ENCODE results near the gene KCNJ5.

- TF ChIP-seq MAX (CRISPR knock-in tag; IDR thresholded peaks at IDR 0.05): no peak
- TF ChIP-seq, protein P1, sequence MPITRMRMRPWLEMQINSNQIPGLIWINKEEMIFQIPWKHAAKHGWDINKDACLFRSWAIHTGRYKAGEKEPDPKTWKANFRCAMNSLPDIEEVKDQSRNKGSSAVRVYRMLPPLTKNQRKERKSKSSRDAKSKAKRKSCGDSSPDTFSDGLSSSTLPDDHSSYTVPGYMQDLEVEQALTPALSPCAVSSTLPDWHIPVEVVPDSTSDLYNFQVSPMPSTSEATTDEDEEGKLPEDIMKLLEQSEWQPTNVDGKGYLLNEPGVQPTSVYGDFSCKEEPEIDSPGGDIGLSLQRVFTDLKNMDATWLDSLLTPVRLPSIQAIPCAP (CRISPR knock-in tag; IDR thresholded peaks at IDR 0.05): no peak
- TF ChIP-seq ESRRA (CRISPR knock-in tag; IDR thresholded peaks at IDR 0.05; ENCODE audit: borderline replicate concordance): no peak
- TF ChIP-seq, protein P2, sequence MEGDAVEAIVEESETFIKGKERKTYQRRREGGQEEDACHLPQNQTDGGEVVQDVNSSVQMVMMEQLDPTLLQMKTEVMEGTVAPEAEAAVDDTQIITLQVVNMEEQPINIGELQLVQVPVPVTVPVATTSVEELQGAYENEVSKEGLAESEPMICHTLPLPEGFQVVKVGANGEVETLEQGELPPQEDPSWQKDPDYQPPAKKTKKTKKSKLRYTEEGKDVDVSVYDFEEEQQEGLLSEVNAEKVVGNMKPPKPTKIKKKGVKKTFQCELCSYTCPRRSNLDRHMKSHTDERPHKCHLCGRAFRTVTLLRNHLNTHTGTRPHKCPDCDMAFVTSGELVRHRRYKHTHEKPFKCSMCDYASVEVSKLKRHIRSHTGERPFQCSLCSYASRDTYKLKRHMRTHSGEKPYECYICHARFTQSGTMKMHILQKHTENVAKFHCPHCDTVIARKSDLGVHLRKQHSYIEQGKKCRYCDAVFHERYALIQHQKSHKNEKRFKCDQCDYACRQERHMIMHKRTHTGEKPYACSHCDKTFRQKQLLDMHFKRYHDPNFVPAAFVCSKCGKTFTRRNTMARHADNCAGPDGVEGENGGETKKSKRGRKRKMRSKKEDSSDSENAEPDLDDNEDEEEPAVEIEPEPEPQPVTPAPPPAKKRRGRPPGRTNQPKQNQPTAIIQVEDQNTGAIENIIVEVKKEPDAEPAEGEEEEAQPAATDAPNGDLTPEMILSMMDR (IDR thresholded peaks at IDR 0.05): no peak
- TF ChIP-seq JUN (CRISPR knock-in tag; IDR thresholded peaks at IDR 0.05): no peak
- TF ChIP-seq, protein P3, sequence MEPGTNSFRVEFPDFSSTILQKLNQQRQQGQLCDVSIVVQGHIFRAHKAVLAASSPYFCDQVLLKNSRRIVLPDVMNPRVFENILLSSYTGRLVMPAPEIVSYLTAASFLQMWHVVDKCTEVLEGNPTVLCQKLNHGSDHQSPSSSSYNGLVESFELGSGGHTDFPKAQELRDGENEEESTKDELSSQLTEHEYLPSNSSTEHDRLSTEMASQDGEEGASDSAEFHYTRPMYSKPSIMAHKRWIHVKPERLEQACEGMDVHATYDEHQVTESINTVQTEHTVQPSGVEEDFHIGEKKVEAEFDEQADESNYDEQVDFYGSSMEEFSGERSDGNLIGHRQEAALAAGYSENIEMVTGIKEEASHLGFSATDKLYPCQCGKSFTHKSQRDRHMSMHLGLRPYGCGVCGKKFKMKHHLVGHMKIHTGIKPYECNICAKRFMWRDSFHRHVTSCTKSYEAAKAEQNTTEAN (CRISPR knock-in tag; IDR thresholded peaks at IDR 0.05): no peak
- TF ChIP-seq ZNF532 (CRISPR knock-in tag; IDR thresholded peaks at IDR 0.05; ENCODE audit: borderline replicate concordance): no peak
- TF ChIP-seq SMAD3 (CRISPR knock-in tag; IDR thresholded peaks at IDR 0.05; ENCODE audit: borderline replicate concordance): no peak
- no peak for TF ChIP-seq KAT7 (CRISPR knock-in tag; IDR thresholded peaks at IDR 0.05; ENCODE audit: borderline replicate concordance)
Observed at GRCh38 chr11:128939591-128939990, 48.4 kb downstream of the KCNJ5 start.

All from WTC11 (cell line).